Measurements from ENCODE around the gene ADAMTS14. TPM values are rescaled to one million over a fixed set of nuclear protein-coding genes. Genes with fewer than 3 reads are reported as not detected.

Gene ADAMTS14
- total RNA-seq, 1 donor from 2014 or later = 29.8 TPM

DNA sequence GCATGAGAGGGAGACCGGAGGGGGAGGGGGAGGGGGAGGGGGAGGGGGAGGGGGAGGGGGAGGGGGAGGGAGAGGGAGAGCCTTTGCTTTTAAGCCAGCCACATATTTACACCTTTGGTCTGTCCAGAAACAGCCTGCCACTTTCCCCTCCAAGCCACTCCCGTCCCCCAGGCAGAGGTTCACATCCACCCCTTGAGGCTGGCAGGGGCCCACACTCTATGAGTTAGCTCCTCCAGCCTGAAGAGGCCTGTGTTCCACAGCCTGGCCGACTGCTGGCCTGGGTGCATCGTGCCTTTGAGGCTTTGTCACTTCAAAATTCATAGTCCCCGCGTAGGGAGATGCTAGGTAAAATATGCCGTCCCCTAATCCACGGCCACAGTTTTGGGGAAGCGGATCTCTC lies 16.5 kb downstream of the ADAMTS14 start:
- Mint-ChIP-seq H3K27me3 (ENCODE audit: unreplicated experiment) (peaks cover 10% of the 10 kb centered on the region), H3K27ac (ENCODE audit: unreplicated experiment) (no peak overlapping the region), H3K4me1 (ENCODE audit: low read depth, unreplicated experiment) (peaks cover 16% of the 10 kb centered on the region), H3K4me3 (ENCODE audit: unreplicated experiment) (no peak overlapping the region), H3K36me3 (ENCODE audit: unreplicated experiment) (peaks cover 10% of the 10 kb centered on the region), H3K9me3 (ENCODE audit: unreplicated experiment) (peaks cover 12% of the 10 kb centered on the region)
- TF ChIP-seq, protein P1, sequence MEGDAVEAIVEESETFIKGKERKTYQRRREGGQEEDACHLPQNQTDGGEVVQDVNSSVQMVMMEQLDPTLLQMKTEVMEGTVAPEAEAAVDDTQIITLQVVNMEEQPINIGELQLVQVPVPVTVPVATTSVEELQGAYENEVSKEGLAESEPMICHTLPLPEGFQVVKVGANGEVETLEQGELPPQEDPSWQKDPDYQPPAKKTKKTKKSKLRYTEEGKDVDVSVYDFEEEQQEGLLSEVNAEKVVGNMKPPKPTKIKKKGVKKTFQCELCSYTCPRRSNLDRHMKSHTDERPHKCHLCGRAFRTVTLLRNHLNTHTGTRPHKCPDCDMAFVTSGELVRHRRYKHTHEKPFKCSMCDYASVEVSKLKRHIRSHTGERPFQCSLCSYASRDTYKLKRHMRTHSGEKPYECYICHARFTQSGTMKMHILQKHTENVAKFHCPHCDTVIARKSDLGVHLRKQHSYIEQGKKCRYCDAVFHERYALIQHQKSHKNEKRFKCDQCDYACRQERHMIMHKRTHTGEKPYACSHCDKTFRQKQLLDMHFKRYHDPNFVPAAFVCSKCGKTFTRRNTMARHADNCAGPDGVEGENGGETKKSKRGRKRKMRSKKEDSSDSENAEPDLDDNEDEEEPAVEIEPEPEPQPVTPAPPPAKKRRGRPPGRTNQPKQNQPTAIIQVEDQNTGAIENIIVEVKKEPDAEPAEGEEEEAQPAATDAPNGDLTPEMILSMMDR (IDR thresholded peaks at IDR 0.05; ENCODE audit: partially characterized antibody, unreplicated experiment) = no peak
- no peak for DNase-seq

DNA sequence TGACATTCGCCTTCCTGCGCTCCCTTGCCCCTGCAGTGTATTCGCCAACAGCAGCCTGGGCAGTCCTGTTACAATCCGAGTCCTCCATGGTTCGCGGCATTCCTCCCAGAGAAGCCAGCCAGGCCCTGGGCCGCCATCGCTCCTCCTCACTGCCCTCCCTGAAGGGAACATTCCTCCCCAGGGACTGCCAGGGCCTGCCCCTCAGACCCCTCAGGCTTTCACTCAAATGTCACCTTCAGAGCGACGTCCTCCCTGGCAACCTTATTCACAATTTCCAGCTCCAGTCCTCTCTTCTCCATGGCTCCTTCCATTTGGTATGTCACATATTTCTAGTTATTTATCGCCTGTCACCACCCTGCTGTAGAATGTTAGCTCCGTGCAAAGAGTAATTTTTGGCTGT lies 17.4 kb downstream of the ADAMTS14 start:
- H3K4me3 Mint-ChIP-seq (ENCODE audit: unreplicated experiment) = no peak overlapping the region
- peaks cover 13% of the 10 kb centered on the region for H3K4me1 Mint-ChIP-seq (ENCODE audit: low read depth, unreplicated experiment)
- TF ChIP-seq, protein P1 (IDR thresholded peaks at IDR 0.05; ENCODE audit: partially characterized antibody, unreplicated experiment) = no peak
- peaks cover 10% of the 10 kb centered on the region for H3K36me3 Mint-ChIP-seq (ENCODE audit: unreplicated experiment)
- H3K9me3 Mint-ChIP-seq (ENCODE audit: unreplicated experiment) = peaks cover 12% of the 10 kb centered on the region
- H3K27ac Mint-ChIP-seq (ENCODE audit: unreplicated experiment) = no peak overlapping the region
- H3K27me3 Mint-ChIP-seq (ENCODE audit: unreplicated experiment) = peaks cover 9% of the 10 kb centered on the region
- DNase-seq = no peak

DNA sequence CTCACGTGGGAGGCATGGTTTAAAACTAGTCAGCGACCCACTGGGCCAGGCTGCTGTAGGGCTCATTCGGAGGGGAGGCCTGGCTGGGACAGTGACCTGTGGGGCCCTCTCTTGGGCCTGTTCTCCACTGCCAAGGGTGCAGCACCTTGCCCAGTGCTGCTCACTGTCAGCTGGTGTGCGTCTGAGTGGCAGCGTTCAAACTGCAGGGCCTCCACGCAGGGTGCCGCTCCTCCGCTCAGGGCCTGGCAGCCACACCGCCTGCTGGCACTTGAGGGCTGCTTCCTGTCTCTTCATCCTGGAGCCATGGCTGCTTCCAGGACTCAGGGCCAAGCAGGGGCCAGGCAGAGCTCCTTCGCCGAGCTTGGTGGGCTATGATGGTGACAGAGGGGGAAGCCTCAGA lies 18.3 kb downstream of the ADAMTS14 start:
- Mint-ChIP-seq H3K27me3 (ENCODE audit: unreplicated experiment) (peaks cover 9% of the 10 kb centered on the region), H3K9me3 (ENCODE audit: unreplicated experiment) (peaks cover 11% of the 10 kb centered on the region), H3K36me3 (ENCODE audit: unreplicated experiment) (peaks cover 10% of the 10 kb centered on the region), H3K27ac (ENCODE audit: unreplicated experiment) (no peak overlapping the region), H3K4me1 (ENCODE audit: low read depth, unreplicated experiment) (peaks cover 5% of the 10 kb centered on the region), H3K4me3 (ENCODE audit: unreplicated experiment) (no peak overlapping the region)
- TF ChIP-seq, protein P1 (IDR thresholded peaks at IDR 0.05; ENCODE audit: partially characterized antibody, unreplicated experiment) = no peak
- DNase-seq = no peak

DNA sequence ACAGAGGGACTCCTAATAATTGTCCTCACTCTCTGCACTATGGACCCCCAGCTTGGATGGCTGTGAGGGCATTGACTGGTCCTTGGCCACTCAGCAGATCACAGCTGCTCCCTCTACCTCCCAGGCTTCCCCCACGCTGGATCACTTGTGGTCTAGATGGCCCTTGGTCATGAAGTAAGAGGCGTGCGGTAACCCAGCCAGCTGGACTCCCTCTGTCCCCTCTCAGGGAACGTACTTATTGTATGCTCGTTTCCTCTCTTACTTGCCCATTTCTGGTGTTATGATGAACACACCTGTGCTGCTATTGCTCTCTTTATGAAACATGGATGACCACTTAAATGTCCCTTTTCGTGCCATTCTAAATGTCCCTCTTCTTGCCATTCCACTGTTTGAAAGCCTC lies 19.3 kb downstream of the ADAMTS14 start:
- TF ChIP-seq, protein P1 (IDR thresholded peaks at IDR 0.05; ENCODE audit: partially characterized antibody, unreplicated experiment) = no peak
- peaks cover 9% of the 10 kb centered on the region for H3K27me3 Mint-ChIP-seq (ENCODE audit: unreplicated experiment)
- H3K4me1 Mint-ChIP-seq (ENCODE audit: low read depth, unreplicated experiment) = no peaks in the 10 kb centered on the region
- no peak for DNase-seq
- no peak overlapping the region for H3K4me3 Mint-ChIP-seq (ENCODE audit: unreplicated experiment)
- peaks cover 9% of the 10 kb centered on the region for H3K9me3 Mint-ChIP-seq (ENCODE audit: unreplicated experiment)
- H3K27ac Mint-ChIP-seq (ENCODE audit: unreplicated experiment) = no peak overlapping the region
- H3K36me3 Mint-ChIP-seq (ENCODE audit: unreplicated experiment) = peaks cover 10% of the 10 kb centered on the region

DNA sequence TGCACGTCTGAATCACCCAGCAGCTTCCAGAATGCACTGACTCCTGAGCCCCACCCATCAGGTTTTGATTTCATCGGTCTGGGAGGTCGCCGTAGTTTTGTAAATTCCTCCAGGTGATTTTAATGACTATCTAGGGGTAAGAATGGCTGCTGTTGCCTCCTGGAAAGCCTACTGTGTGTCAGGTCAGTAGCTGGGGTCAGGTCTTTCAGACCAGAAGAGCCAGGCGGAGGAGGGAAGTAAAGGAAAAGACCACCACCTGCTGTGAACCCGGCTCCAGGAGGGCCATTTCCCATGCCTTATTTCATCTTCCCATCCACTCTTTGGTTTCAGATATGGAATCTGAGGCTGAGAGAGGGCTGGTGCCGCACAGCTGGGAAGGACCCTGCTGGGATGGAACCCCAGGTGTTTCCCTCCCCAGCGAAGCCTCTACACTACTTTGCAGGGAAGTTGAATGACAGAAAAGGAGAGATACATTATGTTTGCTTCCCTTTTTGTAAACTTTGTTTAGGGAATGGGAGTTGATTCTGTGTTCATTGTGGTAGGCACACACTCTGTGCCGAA lies 19.8 kb downstream of the ADAMTS14 start:
- Mint-ChIP-seq H3K9me3 (ENCODE audit: unreplicated experiment) (peaks cover 9% of the 10 kb centered on the region), H3K27ac (ENCODE audit: unreplicated experiment) (no peak overlapping the region), H3K27me3 (ENCODE audit: unreplicated experiment) (peaks cover 9% of the 10 kb centered on the region), H3K36me3 (ENCODE audit: unreplicated experiment) (peaks cover 10% of the 10 kb centered on the region), H3K4me1 (ENCODE audit: low read depth, unreplicated experiment) (no peaks in the 10 kb centered on the region), H3K4me3 (ENCODE audit: unreplicated experiment) (no peak overlapping the region)
- no peak for DNase-seq
- TF ChIP-seq, protein P1 (IDR thresholded peaks at IDR 0.05; ENCODE audit: partially characterized antibody, unreplicated experiment) = no peak

Measured in glutamatergic neuron (in vitro differentiated cells).